ENCODE data around the gene TDRD7. TPM values are rescaled to one million over a fixed set of nuclear protein-coding genes. Genes with fewer than 3 reads are reported as not detected.

Gene TDRD7
- total and polyA plus RNA-seq, 9 of the 15 experiments (the other 6 are each of a cell fraction or from before 2014, with no cell fraction given): 2.2 to 7.7 (median 5.2) TPM

- Histone ChIP-seq H4K20me1 (replicated peaks; ENCODE audit: control insufficient read depth, insufficient read depth, low read length) (peaks cover 3% of the 10 kb centered on the region; the same call in 1 of the 2 replicates), H3K4me1 (replicated peaks in 1 of 2; ENCODE audit: control insufficient read depth in 2 of 2, insufficient read depth in 2 of 2, low read length in 2 of 2) (peaks cover 5 to 15% of the 10 kb centered on the region in 2 experiments; a peak in 3 of 5 replicates), H2AFZ (ENCODE audit: low read depth, low read length) (no peak overlapping the region), H3K27ac (ENCODE audit: extremely low read depth, low read depth, low read length) (no peak overlapping the region), H3K9ac (ENCODE audit: insufficient read depth in 1 of 2, low read depth in 2 of 2, low read length in 2 of 2) (no peak overlapping the region), H3K4me3 (no peak overlapping the region), H3K9me3 (replicated peaks; ENCODE audit: control insufficient read depth, insufficient read depth, low read depth, low read length) (no peaks in the 10 kb centered on the region), H3K36me3 (ENCODE audit: control insufficient read depth, insufficient read depth, low read length) (no peaks in the 10 kb centered on the region), H3K9me1 (ENCODE audit: control insufficient read depth, insufficient read depth, low read length) (no peaks in the 10 kb centered on the region), H3K27me3 (ENCODE audit: control insufficient read depth in 2 of 2, insufficient read depth in 2 of 2, low read length in 2 of 2) (peaks cover 3 to 25% of the 10 kb centered on the region in 2 experiments; a peak in 3 of 5 replicates), H3K79me2 (ENCODE audit: control insufficient read depth, insufficient read depth, low read length) (no peaks in the 10 kb centered on the region), H3K4me2 (ENCODE audit: insufficient read depth, low read length) (no peak overlapping the region)
- in situ Hi-C loops (cut with MboI) (no loop called here), intact Hi-C loops (cut with micrococcal nuclease) (loop anchor here (10.0 kb wide), 1 partner anchor 234 kb away; no protein-coding TSS in a partner anchor)
- WGBS (ENCODE audit: insufficient coverage, low coverage, missing lambda C conversion rate): 11% methylated on average over 2 of the region's 3 CpGs
- ATAC-seq (no peak), DNase-seq (ENCODE audit: extremely low read depth in 1 of 4, low spot score in 3 of 4) (no peak), FAIRE-seq (no peak)
- TF ChIP-seq POLR2B (IDR thresholded peaks at IDR 0.05; ENCODE audit: low read depth, partially characterized antibody) (no peak), TSHZ1 (CRISPR knock-in tag; IDR thresholded peaks at IDR 0.05) (no peak), TCF3 (CRISPR knock-in tag; IDR thresholded peaks at IDR 0.05) (no peak), MECOM (CRISPR knock-in tag; IDR thresholded peaks at IDR 0.05) (no peak), XRCC4 (IDR thresholded peaks at IDR 0.05; ENCODE audit: extremely low read depth, insufficient read depth, insufficient read length) (no peak), ZNF644 (tag; IDR thresholded peaks at IDR 0.05; ENCODE audit: low read depth) (no peak)
- CTCF ChIA-PET (ENCODE audit: low intra/inter-chr PET ratio): interaction anchor here (0.6 kb wide), 1 partner anchor 34 kb away, joined by 3 read pairs; no protein-coding TSS in a partner anchor
- POLR2A ChIA-PET: no interaction called here
- no TSS peak for BruUV-seq (replicated peaks)
Observed at GRCh38 chr9:97389249-97389648, 22.6 kb upstream of the TDRD7 start.

Data from K562 (cell line).